GM20431 (cell line): ENCODE data around the gene ACAP2.
"Not testable (repeated sequence)": the region's sequence is repeated elsewhere in the genome, so short reads cannot be mapped to it uniquely, and the experiment has no call there.

Source experiments
- in situ Hi-C: fragments of 300-500 bp; cut with MseI, MboI; formaldehyde crosslinking; loops from one replicate; pipeline ENCODE4 v1.15.0; 2020; ENCODE audit warnings: low sequenced_read_pairs; ENCODE audit not compliant: unreplicated experiment

The ACAP2 gene

DNA sequence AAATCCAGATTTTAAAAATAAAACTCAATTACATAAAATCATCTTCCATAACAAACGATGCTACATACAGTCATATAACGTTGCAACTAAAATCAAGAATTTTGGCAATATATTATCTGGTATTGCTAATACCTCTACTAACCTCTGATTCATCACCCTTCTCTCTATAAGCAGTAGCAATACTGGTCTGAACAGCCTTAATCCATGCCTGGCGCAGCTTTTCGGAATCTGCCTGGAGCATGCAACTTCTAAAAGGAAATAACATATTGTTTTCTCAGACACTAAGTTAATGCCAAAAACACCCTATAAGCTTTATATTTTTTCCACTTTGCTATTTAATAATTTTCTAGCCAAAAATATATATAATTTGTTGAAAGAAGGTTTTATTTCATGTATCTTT lies 136.5 kb downstream of the ACAP2 start:
- in situ Hi-C loops, result no loop called here

DNA sequence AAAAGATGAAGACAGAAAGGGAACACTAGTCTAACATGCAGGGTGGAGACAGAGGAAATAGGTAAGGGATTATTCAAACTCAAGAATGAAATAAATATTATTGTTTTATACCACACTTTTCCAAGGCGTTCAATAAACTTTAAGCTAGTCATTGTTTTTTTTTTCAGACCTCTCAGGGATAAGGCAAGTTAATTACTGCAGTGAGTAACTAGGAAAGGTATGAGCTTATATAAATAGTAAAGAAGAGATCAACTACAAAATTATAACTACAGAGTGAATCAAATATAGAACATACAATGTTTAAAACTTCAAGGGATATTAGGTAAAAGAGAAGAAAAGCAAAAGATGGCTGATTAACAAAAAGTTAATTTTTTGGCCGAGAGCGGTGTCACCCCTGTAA lies 140.4 kb downstream of the ACAP2 start:
- in situ Hi-C loops, result no loop called here

DNA sequence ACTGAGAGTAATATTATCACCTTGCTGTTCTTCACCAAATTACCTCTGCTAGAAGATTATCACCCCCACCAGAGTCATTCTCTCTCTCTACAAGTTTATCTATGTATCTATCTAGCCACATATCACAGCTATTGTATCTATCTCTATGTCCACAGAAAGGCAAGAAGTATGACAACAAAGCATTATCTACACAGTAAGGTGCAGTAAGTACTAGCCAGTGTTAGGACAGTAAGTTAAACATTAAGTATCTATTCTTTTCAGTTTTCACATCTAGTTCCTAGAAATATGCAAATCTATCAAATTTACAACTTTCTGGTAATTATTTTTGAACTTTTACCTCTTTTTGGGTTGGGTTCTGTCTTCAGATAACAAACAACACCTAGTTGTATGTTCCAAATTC lies 145.4 kb downstream of the ACAP2 start:
- in situ Hi-C loops, result no loop called here

DNA sequence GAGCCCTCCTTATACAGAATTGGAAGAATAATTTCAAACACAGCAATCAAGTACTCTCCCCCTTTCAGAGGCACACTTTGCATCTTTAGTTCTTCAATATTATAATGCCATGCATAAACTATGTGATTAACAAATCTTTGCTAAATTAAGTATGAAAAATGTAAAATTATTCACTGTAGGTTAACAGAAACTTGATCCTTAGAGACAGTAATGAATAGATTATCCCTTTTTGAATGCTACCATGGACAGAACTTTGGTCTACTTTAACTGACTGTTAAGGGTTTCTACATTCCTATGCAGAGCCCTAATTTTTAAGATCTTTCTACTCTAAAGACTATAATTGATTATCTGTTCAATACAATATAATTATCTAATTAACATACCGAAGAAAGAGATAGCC lies 146.2 kb downstream of the ACAP2 start:
- in situ Hi-C loops, result no loop called here

DNA sequence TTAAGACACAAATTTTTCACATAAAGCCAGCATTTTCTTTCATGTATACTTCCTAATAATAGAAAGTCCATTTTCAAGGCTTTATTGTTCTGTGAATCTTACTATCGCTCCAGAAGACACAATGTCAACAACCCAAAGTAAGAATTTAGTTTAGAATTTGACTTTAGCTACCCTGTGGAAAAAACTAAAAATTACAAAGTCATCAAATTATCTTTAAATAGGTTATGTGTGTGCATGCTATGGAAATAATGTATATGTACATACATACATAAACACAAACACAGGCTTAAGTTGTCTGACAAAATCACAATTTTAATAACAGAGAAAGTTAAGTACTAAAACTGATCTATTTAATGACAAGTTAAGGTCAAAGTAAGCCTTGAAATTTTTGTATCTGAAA lies 151.7 kb downstream of the ACAP2 start:
- in situ Hi-C loops, result no loop called here

DNA sequence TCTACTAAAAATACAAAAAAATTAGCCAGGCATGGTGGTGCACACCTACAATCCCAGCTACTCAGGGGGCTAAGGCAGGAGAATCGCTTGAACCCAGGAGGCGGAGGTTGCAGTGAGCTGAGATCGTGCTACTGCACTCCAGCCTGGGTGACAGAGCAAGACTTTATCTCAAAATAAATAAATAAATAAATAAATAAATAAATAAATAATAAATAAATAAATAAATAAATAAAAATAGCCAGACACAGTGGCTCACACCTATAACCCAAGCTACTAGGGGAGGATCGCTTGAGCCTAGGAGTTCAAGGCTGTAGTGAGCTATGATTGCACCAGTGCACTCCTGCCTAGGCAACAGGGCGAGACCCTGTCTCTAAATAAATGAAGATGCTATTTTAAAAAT lies 152.2 kb downstream of the ACAP2 start:
- in situ Hi-C loops, result not testable (repeated sequence)

DNA sequence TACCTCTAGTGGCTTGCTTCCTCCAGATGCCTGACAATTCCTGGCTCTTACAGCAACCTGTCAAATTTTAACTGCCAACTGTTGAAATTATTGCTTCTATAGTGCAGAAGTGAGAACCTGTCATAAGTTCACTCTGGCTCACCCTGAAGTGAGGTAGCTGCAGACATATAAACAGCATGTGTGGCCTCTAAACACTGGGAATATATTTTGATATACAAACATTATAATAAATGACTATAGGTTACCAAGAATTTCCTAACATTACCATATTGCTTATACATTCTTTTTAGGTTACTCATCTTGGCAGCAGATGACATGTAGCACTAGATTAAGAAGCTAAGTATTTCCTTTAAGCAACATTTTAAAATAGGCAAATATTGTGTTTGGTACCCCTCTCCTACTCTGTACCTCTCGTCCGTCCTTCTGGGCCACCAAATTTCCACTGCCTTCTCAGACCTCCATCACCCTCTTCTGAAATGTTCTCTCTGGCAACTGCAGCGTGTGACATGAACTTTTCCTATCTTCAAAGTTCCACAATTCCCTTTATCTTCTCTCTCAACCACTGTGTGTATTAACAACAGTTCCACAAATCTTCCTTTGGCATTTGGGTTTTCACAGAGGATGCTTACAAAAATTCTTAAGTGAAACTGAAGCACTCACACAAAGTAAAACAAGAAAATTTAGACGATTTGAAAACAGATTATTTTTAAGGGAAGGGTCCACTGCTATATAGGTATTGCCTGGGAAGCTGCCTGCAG lies 156.5 kb downstream of the ACAP2 start:
- in situ Hi-C loops, result no loop called here

DNA sequence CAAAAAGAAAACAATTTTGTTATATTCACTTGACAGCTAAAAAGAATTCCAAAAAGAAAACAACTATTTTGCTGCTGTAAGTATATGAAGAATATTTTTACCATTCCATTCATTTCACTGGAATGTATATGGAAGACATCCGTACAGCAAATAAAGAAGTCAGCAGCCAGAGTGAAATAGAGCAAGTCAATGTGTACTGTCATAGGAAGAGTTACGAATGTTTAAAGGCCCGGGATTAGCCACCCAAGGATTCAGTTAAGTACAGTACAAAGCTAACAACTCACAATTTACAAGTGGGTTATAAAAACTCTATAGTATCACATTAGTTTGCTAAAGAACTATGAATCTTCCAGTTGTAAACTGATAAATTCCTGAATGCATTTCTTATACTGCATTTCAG lies 157.4 kb downstream of the ACAP2 start:
- in situ Hi-C loops, result no loop called here

DNA sequence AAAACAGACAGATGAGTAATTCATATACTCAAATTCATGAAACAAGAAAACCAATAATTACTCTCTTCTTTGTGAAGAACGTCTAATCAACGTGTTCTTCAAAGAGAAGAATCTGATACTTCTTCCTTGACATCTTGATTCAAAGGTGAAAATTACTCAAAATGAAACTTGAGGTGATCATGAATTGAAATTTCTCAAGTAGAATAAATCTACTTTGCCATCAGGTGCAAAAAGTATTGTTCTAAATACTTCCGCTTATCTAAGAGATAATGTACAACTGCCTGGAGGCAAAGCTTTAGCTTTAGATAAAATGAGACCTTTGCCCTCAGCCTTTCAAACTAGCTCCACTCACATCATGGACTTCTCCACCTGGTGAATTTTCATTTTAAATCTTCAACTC lies 158.0 kb downstream of the ACAP2 start:
- in situ Hi-C loops, result no loop called here

DNA sequence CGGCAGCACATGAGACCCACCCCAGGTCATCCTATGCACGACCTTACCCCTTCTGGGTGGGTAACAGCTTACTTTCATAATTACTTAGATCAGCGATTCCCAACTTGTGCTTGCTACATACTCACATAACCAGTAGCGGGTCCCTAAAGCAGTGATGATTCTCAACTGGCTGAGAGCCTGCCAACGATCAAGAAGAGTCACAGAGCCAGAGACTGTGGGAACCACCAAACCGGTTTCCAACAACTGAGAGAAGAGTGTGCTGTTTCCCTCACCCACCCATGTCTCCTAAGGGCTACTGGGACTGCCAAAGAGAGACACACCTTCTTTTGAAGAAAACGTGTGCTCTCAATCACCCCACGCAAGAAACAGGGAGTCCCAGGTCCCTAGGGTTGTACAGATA lies 159.9 kb downstream of the ACAP2 start:
- in situ Hi-C loops, result no loop called here

DNA sequence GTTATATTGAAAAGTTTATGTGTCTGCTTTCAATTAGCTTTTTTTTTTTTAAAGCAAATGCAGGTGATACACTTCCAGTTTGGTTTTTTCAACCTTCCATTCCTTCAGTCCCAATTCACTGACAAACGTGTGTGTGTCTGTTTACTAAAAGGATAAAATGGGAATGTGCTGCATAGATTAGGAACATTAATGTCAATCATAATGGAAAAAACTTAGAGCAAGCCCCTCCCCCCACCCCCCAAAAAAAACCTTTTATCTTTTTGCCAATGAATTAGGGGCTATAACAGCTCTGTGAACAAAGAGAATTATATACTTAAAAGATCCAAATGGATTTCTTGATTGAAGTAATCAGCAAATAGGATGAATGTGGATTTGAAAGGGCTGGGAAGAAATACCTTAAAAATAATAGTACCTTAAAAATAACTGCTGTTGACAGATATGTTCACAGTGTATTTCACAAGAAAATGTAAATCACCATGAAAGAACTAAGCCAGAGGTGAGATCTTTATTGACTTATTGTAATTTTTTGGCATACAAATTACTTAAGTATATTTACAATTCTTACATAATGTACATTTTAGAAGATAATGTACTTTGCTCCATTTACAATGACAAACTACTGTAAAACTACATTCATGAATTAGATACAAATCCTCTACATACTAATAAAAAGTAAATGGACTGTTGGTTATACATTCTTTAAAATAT lies 168.4 kb downstream of the ACAP2 start:
- in situ Hi-C loops, result loop anchor here (10.0 to 25.0 kb wide), 2 partner anchors 250 to 262 kb away; no protein-coding TSS in a partner anchor

DNA sequence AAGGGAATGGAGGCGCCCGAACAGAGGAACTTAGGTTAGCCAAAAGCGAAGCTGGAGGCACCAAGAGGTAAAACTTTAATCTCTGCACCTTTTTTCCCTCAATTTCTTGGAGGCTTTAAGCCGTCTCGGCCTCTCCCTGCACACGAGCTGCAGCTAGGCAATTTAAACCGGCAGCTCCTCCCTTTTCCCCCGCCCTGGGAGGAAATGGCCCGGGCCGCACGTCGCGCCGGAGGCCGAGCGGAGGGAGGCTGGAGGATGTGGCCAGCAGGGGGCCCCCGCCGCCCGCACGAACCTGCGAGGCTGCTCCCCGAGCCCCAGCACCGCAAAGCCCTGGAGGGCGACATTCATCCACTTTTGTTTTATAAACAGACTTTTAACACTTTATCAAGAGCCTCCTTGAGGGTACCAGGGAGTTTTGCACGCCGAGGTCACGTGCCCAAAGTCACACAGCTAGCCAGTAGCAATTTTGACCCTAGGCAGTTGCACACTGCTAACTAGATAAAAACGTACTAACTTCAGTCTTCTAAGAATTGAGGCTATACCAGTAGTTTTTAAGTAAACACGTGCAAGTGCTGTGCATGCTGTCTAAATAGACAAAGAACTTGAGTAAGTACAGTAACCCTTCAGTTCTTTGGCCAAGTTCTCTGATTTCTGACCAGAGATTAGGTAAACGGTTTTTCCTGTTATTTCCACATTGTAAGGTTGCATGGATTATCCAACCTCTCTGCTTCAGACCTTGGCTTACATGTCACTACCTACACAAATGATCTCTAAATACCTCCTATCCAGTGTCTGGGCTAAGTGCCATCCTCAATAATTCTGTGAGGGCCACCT lies 171.2 kb downstream of the ACAP2 start:
- in situ Hi-C loops, result loop anchor here (10.0 to 25.0 kb wide), 2 partner anchors 253 to 259 kb away; no protein-coding TSS in a partner anchor

DNA sequence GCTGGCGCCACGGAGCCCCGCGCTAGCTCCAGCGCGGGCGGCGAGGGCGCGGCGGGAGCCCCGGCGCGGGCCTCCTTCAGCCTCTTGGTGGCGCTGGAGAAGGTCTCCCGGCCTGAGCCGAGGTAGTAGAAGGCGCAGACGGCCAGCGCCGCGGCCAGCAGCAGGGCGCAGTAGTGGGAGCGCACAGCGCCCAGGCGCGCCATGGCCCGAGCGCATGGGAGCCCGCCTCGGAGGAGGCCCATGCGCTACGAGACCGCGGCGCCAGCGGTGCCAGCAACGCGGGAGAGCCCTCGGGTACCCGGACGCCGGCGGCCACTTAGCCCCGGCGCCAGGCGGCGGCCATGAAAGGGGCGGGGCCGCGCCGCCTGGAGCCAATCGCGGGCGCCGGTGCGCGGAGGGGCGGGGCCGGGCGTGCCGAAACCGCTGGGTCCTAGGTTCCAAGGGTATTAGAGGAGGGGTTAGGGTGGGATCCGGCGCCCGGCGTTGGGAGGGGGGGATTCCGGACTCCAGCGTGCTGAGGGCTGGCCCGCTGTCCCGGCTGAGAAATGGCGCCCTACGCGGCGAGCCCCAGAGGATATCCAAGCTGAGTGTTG lies 171.9 kb downstream of the ACAP2 start, which contains the start of gene XXYLT1:
XXYLT1 (minus strand) TSS at position 343 of the 593 bp plus-strand sequence; CDS start at position 242, 101 bp downstream.
- in situ Hi-C loops, result loop anchor here (10.0 to 25.0 kb wide), 2 partner anchors 254 to 259 kb away; no protein-coding TSS in a partner anchor

DNA sequence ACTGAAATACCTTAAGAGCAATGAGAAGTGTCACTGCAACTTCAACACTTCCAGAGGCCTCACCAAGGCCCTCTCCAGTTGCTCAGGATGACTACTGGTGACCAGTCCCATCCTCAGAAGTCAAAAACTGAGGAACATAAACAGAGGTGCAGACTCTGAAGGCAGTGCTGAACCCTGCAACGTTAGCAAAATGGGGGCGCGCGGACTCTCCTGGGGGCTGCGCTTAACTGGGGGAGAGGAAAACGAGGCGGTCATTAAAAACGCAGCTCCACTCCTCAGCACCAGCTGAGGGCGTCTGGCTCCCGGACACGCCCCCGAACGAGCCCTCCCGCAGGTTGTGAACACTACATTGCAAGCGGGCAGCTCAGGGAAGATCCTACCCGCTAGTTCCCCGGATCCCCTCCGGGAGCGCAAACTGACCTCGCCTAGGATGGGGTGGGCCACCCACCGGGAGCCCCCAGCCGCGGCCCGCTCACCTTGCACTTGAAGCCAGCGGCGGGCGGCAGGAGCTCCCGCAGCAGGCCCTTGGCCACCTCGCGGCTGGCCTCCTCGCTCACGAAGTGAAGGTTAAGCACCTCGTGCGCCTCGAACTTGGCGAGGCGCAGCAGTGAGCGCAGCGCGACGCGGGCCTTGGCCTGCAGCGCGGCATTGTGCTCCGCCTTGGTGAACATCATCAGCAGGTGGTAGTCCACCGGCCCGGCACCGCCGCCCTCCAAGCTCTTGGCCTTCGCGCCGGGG lies 172.6 kb downstream of the ACAP2 start:
- in situ Hi-C loops, result loop anchor here (10.0 to 25.0 kb wide), 2 partner anchors 255 to 258 kb away; no protein-coding TSS in a partner anchor

DNA sequence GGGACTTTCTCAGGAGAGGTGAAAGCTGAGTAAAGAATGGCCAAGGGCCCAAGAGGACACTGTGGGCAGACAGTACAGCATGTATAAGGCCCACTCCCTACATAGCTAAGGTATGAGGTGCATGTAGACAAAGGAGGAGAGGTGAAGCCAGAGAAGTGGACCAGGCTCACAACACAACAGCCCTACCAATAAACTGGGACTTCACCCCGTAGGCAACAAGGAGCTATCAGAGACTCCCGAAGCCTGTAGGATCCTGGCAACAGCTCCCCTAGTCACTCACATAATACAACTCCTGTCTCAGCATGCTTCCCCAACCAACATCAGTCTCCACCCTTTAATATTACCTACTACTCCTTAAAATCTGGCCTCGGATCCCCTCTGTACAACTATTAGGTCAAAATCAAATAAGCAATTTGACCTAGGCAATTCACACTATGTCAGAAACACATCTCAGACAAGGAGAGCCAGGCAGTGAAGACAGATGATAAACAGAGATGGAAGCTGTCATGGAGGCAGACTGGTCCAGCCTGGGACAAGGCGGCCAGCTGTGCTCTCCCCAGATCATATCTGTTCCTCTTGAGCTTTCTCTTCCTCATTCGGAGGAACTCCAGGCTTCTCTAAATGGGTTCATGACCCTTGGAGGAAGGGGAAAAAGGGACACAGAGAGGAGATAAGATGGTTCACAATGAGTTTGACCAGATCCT lies 173.3 kb downstream of the ACAP2 start:
- in situ Hi-C loops, result loop anchor here (10.0 to 25.0 kb wide), 3 partner anchors 255 to 585 kb away; partner anchors contain the start of gene FAM43A

DNA sequence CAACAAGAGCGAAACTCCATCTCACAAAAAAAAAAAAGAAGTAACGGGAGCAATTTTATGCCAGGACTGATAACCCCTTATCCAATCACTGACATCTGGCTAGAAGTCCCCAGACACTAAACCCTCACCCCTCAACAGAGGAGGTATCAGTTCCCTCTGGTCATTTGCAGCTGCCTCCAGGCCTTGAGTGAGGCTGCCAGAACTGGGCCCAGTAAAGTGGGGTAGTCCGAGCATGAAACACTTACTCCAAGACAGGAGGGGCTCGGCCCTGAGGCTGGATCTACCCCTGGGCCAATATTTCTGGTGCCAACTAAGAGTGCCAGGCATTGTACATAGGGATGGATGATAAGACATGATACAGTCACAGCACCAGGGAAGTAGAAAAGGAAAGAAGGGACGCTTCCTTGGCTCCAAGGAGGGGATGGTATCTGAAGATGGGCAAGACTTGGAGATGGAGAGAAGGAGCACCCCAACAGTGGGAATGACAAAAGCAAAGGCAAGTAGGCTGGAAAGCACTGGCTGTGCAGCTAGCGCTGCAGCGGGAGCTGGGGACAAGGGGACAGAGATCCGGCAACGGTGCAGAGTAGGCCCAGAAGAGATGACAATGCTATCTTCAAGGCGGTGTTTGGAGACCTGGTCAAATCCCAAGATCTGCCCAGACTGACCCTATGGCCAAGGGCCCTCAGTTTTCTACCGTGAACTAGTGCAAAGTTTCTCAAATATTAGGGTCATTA lies 174.1 kb downstream of the ACAP2 start:
- in situ Hi-C loops, result loop anchor here (10.0 to 25.0 kb wide), 2 partner anchors 256 to 584 kb away; partner anchors contain the start of gene FAM43A

DNA sequence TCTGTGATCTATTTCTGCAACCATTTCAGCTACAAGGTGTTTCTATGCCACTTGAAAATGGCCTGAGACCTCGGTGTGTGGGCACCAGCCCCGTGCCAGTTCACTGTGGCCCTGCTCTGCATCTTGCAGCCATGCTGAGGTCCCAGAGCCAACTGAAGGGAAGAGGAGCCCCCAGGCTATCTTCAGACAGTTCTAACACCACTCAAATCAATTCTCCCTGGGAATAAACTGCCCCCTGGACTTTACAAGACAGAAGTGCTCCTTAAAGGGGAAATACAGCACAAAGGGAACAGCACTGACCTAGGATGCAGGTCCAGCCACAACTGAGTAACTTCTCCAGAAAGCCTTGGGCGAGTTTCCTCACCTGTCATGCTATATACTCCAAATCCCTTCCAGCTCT lies 175.7 kb downstream of the ACAP2 start:
- in situ Hi-C loops, result loop anchor here (10.0 to 25.0 kb wide), 2 partner anchors 255 to 582 kb away; partner anchors contain the start of gene FAM43A

DNA sequence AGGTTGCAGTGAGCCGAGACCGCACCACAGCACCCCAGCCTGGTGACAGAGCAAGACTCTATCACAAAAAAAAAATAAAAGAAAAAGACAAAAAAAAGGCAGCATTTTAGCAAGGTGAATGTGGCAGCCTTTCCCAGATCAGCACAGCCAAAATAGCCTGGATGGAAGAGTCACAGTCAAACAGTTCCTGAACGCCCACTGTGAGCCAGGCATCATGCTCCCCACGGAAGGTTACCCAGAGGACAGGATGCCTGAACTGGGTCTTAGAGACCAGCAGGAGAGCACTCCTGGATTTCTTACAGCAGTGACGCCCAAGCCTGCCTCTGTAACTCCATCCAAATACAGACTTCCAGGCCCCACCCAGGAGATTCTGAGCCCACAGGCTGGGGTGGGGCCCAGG lies 176.4 kb downstream of the ACAP2 start:
- in situ Hi-C loops, result loop anchor here (10.0 to 25.0 kb wide), 2 partner anchors 254 to 582 kb away; partner anchors contain the start of gene FAM43A
